Osteoblast (primary cell): ENCODE measurements around the gene ANKRD13C. TPM values are rescaled to one million over a fixed set of nuclear protein-coding genes. Genes with fewer than 3 reads are reported as not detected.

Experiments used
- DNase-seq: peaks from one replicate; pipeline ENCODE4 v3.0.0; 2011; ENCODE audit warnings: low spot score, mixed read lengths; ENCODE audit not compliant: insufficient read length; ENCODE audit errors: missing footprints
- H2AFZ ChIP-seq: 2 replicates; pipeline ENCODE4 v1.6.0; 2011; ENCODE audit warnings: mild to moderate bottlenecking, low read length
- H3K27ac ChIP-seq: 2 replicates; pipeline ENCODE4 v1.5.1; 2011; ENCODE audit warnings: mild to moderate bottlenecking, low read depth, low read length, moderate library complexity
- H3K27me3 ChIP-seq: 2 replicates; pipeline ENCODE4 v1.6.0; 2012; ENCODE audit warnings: mild to moderate bottlenecking, control low read depth, inconsistent platforms, low read length, moderate library complexity; ENCODE audit not compliant: insufficient read depth
- H3K36me3 ChIP-seq: 2 replicates; pipeline ENCODE4 v1.5.1; 2011; ENCODE audit warnings: mild to moderate bottlenecking, low read length, control low read depth, moderate library complexity; ENCODE audit not compliant: insufficient read depth
- H3K4me1 ChIP-seq: 2 replicates; pipeline ENCODE4 v1.5.1; 2011; ENCODE audit warnings: mild to moderate bottlenecking, low read length, control low read depth, moderate library complexity; ENCODE audit not compliant: insufficient read depth
- H3K4me2 ChIP-seq: 2 replicates; pipeline ENCODE4 v1.6.0; 2011; ENCODE audit warnings: mild to moderate bottlenecking, low read length; ENCODE audit not compliant: insufficient read depth
- H3K4me3 ChIP-seq: fragments of 200-600 bp; sonication (generic); 3 replicates; pipeline ENCODE4 v1.5.1; 2012; ENCODE audit warnings: mild to moderate bottlenecking, low read length, inconsistent platforms; ENCODE audit not compliant: insufficient read depth
- H3K79me2 ChIP-seq: 2 replicates; pipeline ENCODE4 v1.6.0; 2012; ENCODE audit warnings: mild to moderate bottlenecking, low read length, control low read depth, inconsistent platforms; ENCODE audit not compliant: insufficient read depth
- H3K9me3 ChIP-seq: 2 replicates; pipeline ENCODE4 v1.5.1; 2011; ENCODE audit warnings: low read depth, low read length, control low read depth
- H4K20me1 ChIP-seq: 2 replicates; pipeline ENCODE4 v1.6.0; 2012; ENCODE audit warnings: mild to moderate bottlenecking, low read length, control low read depth; ENCODE audit not compliant: insufficient read depth
- CTCF ChIP-seq: IDR thresholded peaks from 2 replicates; pipeline ENCODE4 v1.5.1; 2011; ENCODE audit warnings: mild to moderate bottlenecking, low read depth, low read length, moderate library complexity; ENCODE audit errors: extremely low read depth
- total RNA-seq: library from RNA; depleted of rRNA; stranded (reverse); fragments of >200 nt; gene quantifications from 2 replicates; pipeline ENCODE4 v1.2.3, GENCODE V29; 2012

The ANKRD13C gene
- total RNA-seq, 1 donor, result 39.1 TPM

- peaks cover 34% of the 10 kb centered on the region for H4K20me1 ChIP-seq
- no peak for DNase-seq
- no peak overlapping the region for H2AFZ ChIP-seq
- H3K27ac ChIP-seq, result no peak overlapping the region
- H3K27me3 ChIP-seq, result no peaks in the 10 kb centered on the region
- no peak overlapping the region for H3K4me3 ChIP-seq
- no peak overlapping the region for H3K4me2 ChIP-seq
- H3K79me2 ChIP-seq, result peaks cover 92% of the 10 kb centered on the region
- no peaks in the 10 kb centered on the region for H3K9me3 ChIP-seq
- TF ChIP-seq CTCF, result no peak
- H3K4me1 ChIP-seq, result peaks cover 34% of the 10 kb centered on the region
- H3K36me3 ChIP-seq, result peaks cover 23% of the 10 kb centered on the region
These were observed 134.5 kb downstream of the ANKRD13C start for GRCh38 chr1:70220015-70220414.

GRCh38 chr1:70211541-70211940 lies 143.0 kb downstream of the ANKRD13C start:
- Histone ChIP-seq H3K4me2 (no peak overlapping the region), H3K4me3 (no peak overlapping the region), H3K4me1 (peaks cover 9% of the 10 kb centered on the region), H4K20me1 (peaks cover 5% of the 10 kb centered on the region), H3K9me3 (no peaks in the 10 kb centered on the region), H2AFZ (no peak overlapping the region), H3K36me3 (peaks cover 10% of the 10 kb centered on the region), H3K79me2 (peaks cover 98% of the 10 kb centered on the region), H3K27me3 (no peaks in the 10 kb centered on the region), H3K27ac (no peak overlapping the region)
- TF ChIP-seq CTCF, result no peak
- DNase-seq, result no peak

GRCh38 chr1:70210820-70211219 lies 143.7 kb downstream of the ANKRD13C start:
- peaks cover 98% of the 10 kb centered on the region for H3K79me2 ChIP-seq
- H4K20me1 ChIP-seq, result peaks cover 5% of the 10 kb centered on the region
- H3K4me2 ChIP-seq, result no peak overlapping the region
- no peak for TF ChIP-seq CTCF
- peak; percentile 32 for DNase-seq
- peaks cover 8% of the 10 kb centered on the region for H3K36me3 ChIP-seq
- no peak overlapping the region for H3K27ac ChIP-seq
- H2AFZ ChIP-seq, result no peak overlapping the region
- peaks cover 11% of the 10 kb centered on the region for H3K4me1 ChIP-seq
- no peak overlapping the region for H3K4me3 ChIP-seq
- H3K9me3 ChIP-seq, result no peaks in the 10 kb centered on the region
- no peaks in the 10 kb centered on the region for H3K27me3 ChIP-seq

Other genes with a start within 250 kb of the ANKRD13C start
- 16.5 and 18.5 TPM in 2 replicates for gene LRRC40, start 149.1 kb downstream of the ANKRD13C start, total RNA-seq
- 160 and 162 TPM in 2 replicates for gene SRSF11, start 133.3 kb downstream of the ANKRD13C start, total RNA-seq
- gene CTH, start 56.5 kb upstream of the ANKRD13C start, total RNA-seq, result 11.2 and 13.8 TPM in 2 replicates